Measurements from ENCODE around the gene CYBA. TPM values are rescaled to one million over a fixed set of nuclear protein-coding genes. Genes with fewer than 3 reads are reported as not detected.

Gene CYBA
- total and polyA plus RNA-seq, 2 of the 13 experiments (the other 11 are each of a cell fraction or from before 2014, with no cell fraction given): 196 to 250 TPM

- TF ChIP-seq, protein P1, sequence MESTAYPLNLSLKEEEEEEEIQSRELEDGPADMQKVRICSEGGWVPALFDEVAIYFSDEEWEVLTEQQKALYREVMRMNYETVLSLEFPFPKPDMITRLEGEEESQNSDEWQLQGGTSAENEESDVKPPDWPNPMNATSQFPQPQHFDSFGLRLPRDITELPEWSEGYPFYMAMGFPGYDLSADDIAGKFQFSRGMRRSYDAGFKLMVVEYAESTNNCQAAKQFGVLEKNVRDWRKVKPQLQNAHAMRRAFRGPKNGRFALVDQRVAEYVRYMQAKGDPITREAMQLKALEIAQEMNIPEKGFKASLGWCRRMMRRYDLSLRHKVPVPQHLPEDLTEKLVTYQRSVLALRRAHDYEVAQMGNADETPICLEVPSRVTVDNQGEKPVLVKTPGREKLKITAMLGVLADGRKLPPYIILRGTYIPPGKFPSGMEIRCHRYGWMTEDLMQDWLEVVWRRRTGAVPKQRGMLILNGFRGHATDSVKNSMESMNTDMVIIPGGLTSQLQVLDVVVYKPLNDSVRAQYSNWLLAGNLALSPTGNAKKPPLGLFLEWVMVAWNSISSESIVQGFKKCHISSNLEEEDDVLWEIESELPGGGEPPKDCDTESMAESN (CRISPR knock-in tag; conservative IDR thresholded peaks at IDR 0.05): 0 out of 2 replicates have a peak, but pooled peaks have one; percentile 42
- TF ChIP-seq ZMYM4 (CRISPR knock-in tag; IDR thresholded peaks at IDR 0.05) (no peak), ZFP90 (CRISPR knock-in tag; IDR thresholded peaks at IDR 0.05; ENCODE audit: borderline replicate concordance) (no peak; the same call in 1 of the 2 replicates), ZNF317 (CRISPR knock-in tag; IDR thresholded peaks at IDR 0.05) (0 out of 2 replicates have a peak, but pooled peaks have one; percentile 36), SAFB2 (CRISPR knock-in tag; IDR thresholded peaks at IDR 0.05; ENCODE audit: borderline replicate concordance, low read depth) (0 out of 2 replicates have a peak, but pooled peaks have one; percentile 11), KDM2A (CRISPR knock-in tag; IDR thresholded peaks at IDR 0.05; ENCODE audit: borderline replicate concordance, low read depth) (peak; percentile 38; the same call in 1 of the 2 replicates), ZNF572 (CRISPR knock-in tag; IDR thresholded peaks at IDR 0.05) (no peak), TEAD3 (CRISPR knock-in tag; optimal IDR thresholded peaks at IDR 0.05; ENCODE audit: borderline replicate concordance) (no peak), KLF11 (CRISPR knock-in tag; IDR thresholded peaks at IDR 0.05) (no peak), GPN1 (CRISPR knock-in tag; IDR thresholded peaks at IDR 0.05; ENCODE audit: borderline replicate concordance) (no peak), MED8 (CRISPR knock-in tag; IDR thresholded peaks at IDR 0.05; ENCODE audit: insufficient replicate concordance) (peak; percentile 40), PRMT3 (CRISPR knock-in tag; IDR thresholded peaks at IDR 0.05; ENCODE audit: borderline replicate concordance, low read depth) (no peak), GATAD1 (CRISPR knock-in tag; IDR thresholded peaks at IDR 0.05) (no peak), ZNF451 (CRISPR knock-in tag; IDR thresholded peaks at IDR 0.05) (0 out of 2 replicates have a peak, but pooled peaks have one; percentile 36), ZNF709 (CRISPR knock-in tag; IDR thresholded peaks at IDR 0.05) (peak; percentile 61; the same call in 1 of the 2 replicates), ZNF326 (CRISPR knock-in tag; IDR thresholded peaks at IDR 0.05; ENCODE audit: borderline replicate concordance) (0 out of 2 replicates have a peak, but pooled peaks have one; percentile 31), ZBTB39 (CRISPR knock-in tag; IDR thresholded peaks at IDR 0.05) (peak; percentile 57; the same call in 1 of the 2 replicates), AKAP8 (CRISPR knock-in tag; IDR thresholded peaks at IDR 0.05) (peak; percentile 87; the same call in 1 of the 2 replicates), AHR (CRISPR knock-in tag; IDR thresholded peaks at IDR 0.05) (no peak)
- TF ChIP-seq, protein P2, sequence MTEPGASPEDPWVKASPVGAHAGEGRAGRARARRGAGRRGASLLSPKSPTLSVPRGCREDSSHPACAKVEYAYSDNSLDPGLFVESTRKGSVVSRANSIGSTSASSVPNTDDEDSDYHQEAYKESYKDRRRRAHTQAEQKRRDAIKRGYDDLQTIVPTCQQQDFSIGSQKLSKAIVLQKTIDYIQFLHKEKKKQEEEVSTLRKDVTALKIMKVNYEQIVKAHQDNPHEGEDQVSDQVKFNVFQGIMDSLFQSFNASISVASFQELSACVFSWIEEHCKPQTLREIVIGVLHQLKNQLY (CRISPR knock-in tag; IDR thresholded peaks at IDR 0.05): no peak
- TF ChIP-seq, protein P3, sequence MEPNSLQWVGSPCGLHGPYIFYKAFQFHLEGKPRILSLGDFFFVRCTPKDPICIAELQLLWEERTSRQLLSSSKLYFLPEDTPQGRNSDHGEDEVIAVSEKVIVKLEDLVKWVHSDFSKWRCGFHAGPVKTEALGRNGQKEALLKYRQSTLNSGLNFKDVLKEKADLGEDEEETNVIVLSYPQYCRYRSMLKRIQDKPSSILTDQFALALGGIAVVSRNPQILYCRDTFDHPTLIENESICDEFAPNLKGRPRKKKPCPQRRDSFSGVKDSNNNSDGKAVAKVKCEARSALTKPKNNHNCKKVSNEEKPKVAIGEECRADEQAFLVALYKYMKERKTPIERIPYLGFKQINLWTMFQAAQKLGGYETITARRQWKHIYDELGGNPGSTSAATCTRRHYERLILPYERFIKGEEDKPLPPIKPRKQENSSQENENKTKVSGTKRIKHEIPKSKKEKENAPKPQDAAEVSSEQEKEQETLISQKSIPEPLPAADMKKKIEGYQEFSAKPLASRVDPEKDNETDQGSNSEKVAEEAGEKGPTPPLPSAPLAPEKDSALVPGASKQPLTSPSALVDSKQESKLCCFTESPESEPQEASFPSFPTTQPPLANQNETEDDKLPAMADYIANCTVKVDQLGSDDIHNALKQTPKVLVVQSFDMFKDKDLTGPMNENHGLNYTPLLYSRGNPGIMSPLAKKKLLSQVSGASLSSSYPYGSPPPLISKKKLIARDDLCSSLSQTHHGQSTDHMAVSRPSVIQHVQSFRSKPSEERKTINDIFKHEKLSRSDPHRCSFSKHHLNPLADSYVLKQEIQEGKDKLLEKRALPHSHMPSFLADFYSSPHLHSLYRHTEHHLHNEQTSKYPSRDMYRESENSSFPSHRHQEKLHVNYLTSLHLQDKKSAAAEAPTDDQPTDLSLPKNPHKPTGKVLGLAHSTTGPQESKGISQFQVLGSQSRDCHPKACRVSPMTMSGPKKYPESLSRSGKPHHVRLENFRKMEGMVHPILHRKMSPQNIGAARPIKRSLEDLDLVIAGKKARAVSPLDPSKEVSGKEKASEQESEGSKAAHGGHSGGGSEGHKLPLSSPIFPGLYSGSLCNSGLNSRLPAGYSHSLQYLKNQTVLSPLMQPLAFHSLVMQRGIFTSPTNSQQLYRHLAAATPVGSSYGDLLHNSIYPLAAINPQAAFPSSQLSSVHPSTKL (CRISPR knock-in tag; IDR thresholded peaks at IDR 0.05): no peak
These were observed 27.5 kb upstream of the CYBA start (continued) for GRCh38 chr16:88678224-88678979.
